Brain microvascular endothelial cell (primary cell): ENCODE data around the gene ZNF862.
A peak's percentile ranks its signal among the peaks of the same experiment; 100 is the strongest.

Source experiments
- DNase-seq: peaks from one replicate; pipeline ENCODE4 v3.0.0-alpha.2; 2020
- H3K27ac ChIP-seq: fragments of 250-450 bp; sonication (Bioruptor Pico); 2 replicates; pipeline ENCODE4 v1.5.1; 2020; ENCODE audit warnings: mild to moderate bottlenecking, moderate library complexity
- H3K27me3 ChIP-seq: fragments of 250-450 bp; sonication (Bioruptor Pico); replicated peaks from 2 replicates; pipeline ENCODE4 v1.5.1; 2020; ENCODE audit warnings: mild to moderate bottlenecking
- H3K36me3 ChIP-seq: fragments of 250-450 bp; sonication (Bioruptor Pico); replicated peaks from 2 replicates; pipeline ENCODE4 v1.5.1; 2020; ENCODE audit warnings: mild to moderate bottlenecking
- H3K4me3 ChIP-seq: 2 replicates; pipeline ENCODE4 v1.5.1; 2011; ENCODE audit warnings: low read depth, mild to moderate bottlenecking, control low read depth, low read length, moderate library complexity
- CTCF ChIP-seq: IDR thresholded peaks from 2 replicates; pipeline ENCODE4 v1.5.1; 2011; ENCODE audit warnings: low read depth, mild to moderate bottlenecking, moderate library complexity, low read length, control low read depth, inconsistent platforms; ENCODE audit errors: missing control alignments
- in situ Hi-C: cut with HindIII; loops from 2 replicates; pipeline ENCODE4 v1.10.0; 2017; ENCODE audit warnings: low sequenced_read_pairs, low pct_ligation_motif_present

The ZNF862 gene

GRCh38 chr7:149880638-149881311 is 42.6 kb downstream of the ZNF862 start:
- TF ChIP-seq CTCF, result no peak
- H3K27me3 ChIP-seq, result no peaks in the 10 kb centered on the region
- no peak overlapping the region for H3K27ac ChIP-seq
- no peak overlapping the region for H3K4me3 ChIP-seq
- H3K36me3 ChIP-seq, result no peaks in the 10 kb centered on the region
- in situ Hi-C loops, result no loop called here
- no peak for DNase-seq

- H3K27ac ChIP-seq, result no peak overlapping the region
- TF ChIP-seq CTCF, result no peak
- no peaks in the 10 kb centered on the region for H3K27me3 ChIP-seq
- no peak overlapping the region for H3K4me3 ChIP-seq
- DNase-seq, result no peak
- in situ Hi-C loops, result no loop called here
- H3K36me3 ChIP-seq, result no peaks in the 10 kb centered on the region
Observed at GRCh38 chr7:149881328-149882247, 43.4 kb downstream of the ZNF862 start.

- no peak for DNase-seq
- in situ Hi-C loops, result no loop called here
- H3K36me3 ChIP-seq, result no peaks in the 10 kb centered on the region
- TF ChIP-seq CTCF, result no peak
- H3K27me3 ChIP-seq, result no peaks in the 10 kb centered on the region
- H3K4me3 ChIP-seq, result no peak overlapping the region
- no peak overlapping the region for H3K27ac ChIP-seq
Observed at GRCh38 chr7:149882248-149883047, 44.3 kb downstream of the ZNF862 start.

GRCh38 chr7:149883048-149883438 is 44.9 kb downstream of the ZNF862 start:
- no peak overlapping the region for H3K4me3 ChIP-seq
- H3K36me3 ChIP-seq, result no peaks in the 10 kb centered on the region
- H3K27me3 ChIP-seq, result no peaks in the 10 kb centered on the region
- no peak for TF ChIP-seq CTCF
- no peak overlapping the region for H3K27ac ChIP-seq
- no peak for DNase-seq
- in situ Hi-C loops, result no loop called here

- Histone ChIP-seq H3K4me3 (no peak overlapping the region), H3K36me3 (no peaks in the 10 kb centered on the region), H3K27ac (no peak overlapping the region), H3K27me3 (no peaks in the 10 kb centered on the region)
- peak; percentile 87 for TF ChIP-seq CTCF
- DNase-seq, result peak; percentile 48
- in situ Hi-C loops, result no loop called here
Observed at GRCh38 chr7:149883452-149883861, 45.3 kb downstream of the ZNF862 start.
